HUES48 (cell line): Measurements from ENCODE around the gene SCRN2.

Experiments used
- H3K27ac ChIP-seq: one replicate; pipeline ENCODE4 v1.7.0; 2013; ENCODE audit warnings: low read depth, low read length, inconsistent platforms
- H3K27me3 ChIP-seq: 2 replicates; pipeline ENCODE4 v1.6.1; 2013; ENCODE audit warnings: mild to moderate bottlenecking, low read length; ENCODE audit not compliant: control insufficient read depth, insufficient read depth
- H3K36me3 ChIP-seq: 2 replicates; pipeline ENCODE4 v1.6.1; 2013; ENCODE audit warnings: low read length; ENCODE audit not compliant: control insufficient read depth, insufficient read depth
- H3K4me1 ChIP-seq: 2 replicates; pipeline ENCODE4 v1.6.1; 2013; ENCODE audit warnings: mild to moderate bottlenecking, low read length; ENCODE audit not compliant: control insufficient read depth, insufficient read depth
- H3K4me3 ChIP-seq: 2 replicates; pipeline ENCODE4 v1.5.1; 2013; ENCODE audit warnings: mild to moderate bottlenecking, low read depth, low read length
- H3K9ac ChIP-seq: 2 replicates; pipeline ENCODE4 v1.6.1; 2013; ENCODE audit warnings: mild to moderate bottlenecking, low read depth, low read length, moderate library complexity
- H3K9me3 ChIP-seq: 2 replicates; pipeline ENCODE4 v1.6.1; 2013; ENCODE audit warnings: low read length; ENCODE audit not compliant: control insufficient read depth, insufficient read depth

The SCRN2 gene

DNA sequence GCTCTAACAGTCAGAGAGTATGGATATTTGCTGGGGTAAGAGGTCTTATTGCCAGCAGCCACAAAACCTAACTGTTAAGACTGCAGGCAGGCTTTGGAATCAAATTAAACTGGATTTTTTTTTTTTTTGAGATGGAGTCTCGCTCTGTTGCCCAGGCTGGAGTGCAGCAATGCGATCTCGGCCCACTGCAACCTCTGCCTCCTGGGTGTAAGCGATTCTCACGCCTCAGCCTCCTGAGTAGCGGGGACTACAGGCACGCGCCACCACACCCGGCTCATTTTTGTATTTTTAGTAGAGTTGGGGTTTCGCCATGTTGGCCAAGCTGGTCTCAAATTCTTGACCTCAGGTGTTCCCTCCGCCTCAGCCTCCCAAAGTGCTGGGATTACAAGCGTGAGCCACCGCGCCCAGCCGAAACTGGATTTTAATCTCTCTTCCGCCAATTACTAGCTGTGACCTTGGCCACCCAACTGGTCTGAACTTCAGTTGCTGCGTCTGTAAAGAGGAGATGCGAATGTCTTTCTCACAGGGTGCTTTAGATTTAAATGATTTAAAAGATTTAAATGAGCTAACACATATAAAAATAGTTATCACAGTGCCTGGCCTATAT, 10.6 kb downstream of the SCRN2 start:
- peak overlapping the region; percentile 67; the same call in 1 of the 2 replicates for H3K9ac ChIP-seq
- peaks cover 28% of the 10 kb centered on the region for H3K36me3 ChIP-seq
- peak overlapping the region; percentile 84 for H3K27ac ChIP-seq
- H3K4me3 ChIP-seq = peak overlapping the region; percentile 96
- 0 out of 2 replicates have a peak, but pooled peaks cover 5% of the 10 kb centered on the region for H3K4me1 ChIP-seq
- no peaks in the 10 kb centered on the region for H3K27me3 ChIP-seq
- H3K9me3 ChIP-seq = no peaks in the 10 kb centered on the region

DNA sequence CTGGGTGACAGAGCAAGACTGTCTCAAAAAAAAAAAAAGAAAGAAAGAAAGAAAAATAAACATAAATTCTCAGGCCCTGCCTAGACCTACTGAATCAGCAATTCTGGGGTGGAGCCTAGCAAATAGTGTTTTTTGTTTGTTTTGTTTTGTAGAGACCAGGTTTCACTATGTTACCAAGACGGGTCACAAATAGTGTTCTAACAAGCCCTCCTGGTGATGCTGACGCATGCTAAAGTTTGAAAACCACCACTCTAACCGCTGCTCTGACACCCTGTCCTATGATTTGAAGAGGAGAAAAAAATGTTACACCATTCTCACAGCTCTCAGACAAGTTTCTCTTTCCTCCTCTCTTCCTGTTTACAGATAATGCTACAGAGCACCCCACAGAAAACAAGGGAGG, 11.2 kb downstream of the SCRN2 start:
- Histone ChIP-seq H3K9ac (no peak overlapping the region), H3K36me3 (peaks cover 31% of the 10 kb centered on the region), H3K4me1 (0 out of 2 replicates have a peak, but pooled peaks cover 5% of the 10 kb centered on the region), H3K4me3 (no peak overlapping the region), H3K27me3 (no peaks in the 10 kb centered on the region), H3K9me3 (no peaks in the 10 kb centered on the region), H3K27ac (no peak overlapping the region)

DNA sequence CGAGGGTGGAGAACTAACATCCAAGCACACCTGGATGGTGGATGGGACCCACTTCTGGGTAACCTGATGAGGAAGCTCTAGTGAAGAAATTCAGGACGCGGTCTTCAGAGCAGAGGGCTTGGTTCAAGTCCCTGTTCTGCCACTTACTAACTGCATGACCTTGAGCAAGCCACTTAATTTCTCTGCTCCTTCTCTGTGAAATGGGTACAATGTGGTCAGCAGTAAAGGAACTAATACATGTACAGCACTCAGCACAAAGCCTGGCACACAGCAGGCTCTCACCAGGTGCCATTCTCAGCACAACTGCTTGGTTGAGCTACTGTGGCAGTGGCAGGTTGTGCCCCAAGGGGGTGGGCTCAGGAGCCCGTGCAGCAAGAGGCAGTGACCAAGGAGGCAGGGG, 17.6 kb downstream of the SCRN2 start:
- Histone ChIP-seq H3K27ac (no peak overlapping the region), H3K4me3 (no peak overlapping the region), H3K4me1 (peaks cover 7% of the 10 kb centered on the region), H3K9me3 (no peaks in the 10 kb centered on the region), H3K36me3 (peaks cover 39% of the 10 kb centered on the region), H3K27me3 (no peaks in the 10 kb centered on the region), H3K9ac (no peak overlapping the region)

DNA sequence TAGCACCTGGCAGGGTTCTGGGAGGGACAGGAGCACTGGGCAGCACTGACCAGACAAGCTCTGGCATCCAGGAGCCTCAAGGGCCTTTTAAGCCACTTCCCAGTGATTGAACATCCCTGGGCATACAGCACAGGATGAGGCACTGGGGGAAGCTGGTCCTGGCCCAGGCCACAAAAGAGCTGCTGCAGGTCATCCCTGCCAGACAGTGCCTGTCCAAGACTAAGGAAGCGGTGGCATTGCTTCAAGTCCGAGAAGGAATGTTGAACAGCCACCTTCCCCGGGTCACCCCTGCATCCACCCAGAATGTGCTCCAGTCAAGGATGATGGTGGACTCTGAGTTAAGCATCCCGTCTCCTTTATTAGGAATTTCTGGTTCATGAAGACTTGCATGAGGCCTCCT, 18.3 kb downstream of the SCRN2 start:
- peak overlapping the region; percentile 7 for H3K27ac ChIP-seq
- H3K36me3 ChIP-seq = peaks cover 33% of the 10 kb centered on the region
- no peak overlapping the region for H3K4me3 ChIP-seq
- peaks cover 7% of the 10 kb centered on the region for H3K4me1 ChIP-seq
- no peaks in the 10 kb centered on the region for H3K27me3 ChIP-seq
- H3K9ac ChIP-seq = no peak overlapping the region
- no peaks in the 10 kb centered on the region for H3K9me3 ChIP-seq

DNA sequence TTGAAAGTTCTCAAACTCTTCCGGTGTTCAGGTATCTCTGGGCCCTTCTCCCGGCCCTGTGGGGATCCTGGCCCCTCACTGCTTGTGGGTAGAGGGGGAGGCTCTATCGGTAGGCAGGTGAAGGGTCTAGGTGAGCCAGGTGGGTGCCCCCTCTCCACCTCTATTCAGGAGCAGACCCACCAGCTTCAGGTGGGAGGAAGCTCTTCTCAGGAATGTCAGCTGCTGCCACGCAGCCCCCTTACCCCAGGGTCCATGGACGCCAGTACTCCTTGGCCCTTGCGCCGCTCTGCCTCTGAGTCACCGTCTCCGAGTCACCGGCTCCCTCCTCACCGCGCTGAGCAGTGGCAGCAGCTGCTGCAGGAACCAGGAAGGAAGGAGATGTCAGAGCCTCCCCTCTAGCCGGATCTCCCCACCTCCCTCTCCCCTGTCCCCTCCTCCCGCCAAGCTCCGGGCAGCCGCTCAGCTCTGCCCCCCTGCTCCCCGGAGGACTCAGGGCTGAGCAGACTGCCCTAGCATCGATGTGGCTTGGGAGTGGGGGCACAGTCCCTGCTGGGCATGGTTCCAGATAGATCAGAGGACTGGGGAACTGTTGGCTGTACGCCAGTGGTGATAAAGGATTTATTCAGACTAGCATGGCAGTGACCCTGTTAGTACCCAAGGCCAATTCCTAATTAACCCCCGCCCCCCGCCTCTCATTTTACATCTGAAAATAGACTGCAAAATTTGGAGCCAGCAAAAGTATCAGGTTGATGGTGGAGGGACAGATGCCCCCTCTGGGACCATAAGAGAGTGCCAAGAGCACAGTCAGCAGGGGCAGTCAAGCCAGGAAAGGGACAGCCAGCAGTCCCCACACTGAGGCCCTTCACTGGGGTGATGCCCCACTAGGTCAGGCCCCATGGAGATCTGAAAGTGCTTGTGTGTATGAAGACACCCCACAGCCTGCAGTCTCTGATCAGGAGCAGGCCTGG, 19.4 kb downstream of the SCRN2 start, which contains the start of gene OSBPL7:
Gene OSBPL7, minus strand, starts transcription at position 371 of the 968 bp plus-strand sequence. CDS start 1,516 bp downstream, outside the sequence.
- peak within 1 kb of the TSS; percentile 36; the same call in 1 of the 2 replicates for H3K9ac ChIP-seq
- peaks cover 27% of the 10 kb centered on the region for H3K36me3 ChIP-seq
- H3K9me3 ChIP-seq = no peaks in the 10 kb centered on the region
- peak within 1 kb of the TSS; percentile 93 for H3K4me3 ChIP-seq
- no peaks in the 10 kb centered on the region for H3K27me3 ChIP-seq
- peak within 1 kb of the TSS; percentile 59 for H3K27ac ChIP-seq
- peaks cover 7% of the 10 kb centered on the region for H3K4me1 ChIP-seq

DNA sequence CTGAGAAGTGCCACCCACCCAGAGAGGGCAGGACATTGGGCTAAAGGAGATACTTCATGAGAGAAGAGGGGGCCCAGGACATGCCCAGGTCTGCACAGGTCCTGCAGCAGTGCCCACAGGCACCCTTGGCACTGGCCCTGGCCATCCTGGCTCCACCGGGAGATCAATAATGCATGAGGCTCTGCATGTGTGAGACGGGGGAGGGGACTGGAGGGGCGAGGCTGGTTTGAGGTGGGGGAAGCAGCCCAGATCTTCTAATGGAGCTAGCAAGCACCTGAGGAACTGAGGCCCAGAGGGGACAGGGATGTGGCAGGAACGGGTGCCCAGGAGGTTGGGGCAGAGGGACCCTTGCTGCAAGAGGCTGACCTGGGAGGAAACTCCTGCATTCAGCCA, 20.0 kb downstream of the SCRN2 start:
- Histone ChIP-seq H3K36me3 (peaks cover 24% of the 10 kb centered on the region), H3K27ac (peak overlapping the region; percentile 59), H3K27me3 (no peaks in the 10 kb centered on the region), H3K4me3 (peak overlapping the region; percentile 93), H3K4me1 (peaks cover 7% of the 10 kb centered on the region), H3K9ac (peak overlapping the region; percentile 36; the same call in 1 of the 2 replicates), H3K9me3 (no peaks in the 10 kb centered on the region)

DNA sequence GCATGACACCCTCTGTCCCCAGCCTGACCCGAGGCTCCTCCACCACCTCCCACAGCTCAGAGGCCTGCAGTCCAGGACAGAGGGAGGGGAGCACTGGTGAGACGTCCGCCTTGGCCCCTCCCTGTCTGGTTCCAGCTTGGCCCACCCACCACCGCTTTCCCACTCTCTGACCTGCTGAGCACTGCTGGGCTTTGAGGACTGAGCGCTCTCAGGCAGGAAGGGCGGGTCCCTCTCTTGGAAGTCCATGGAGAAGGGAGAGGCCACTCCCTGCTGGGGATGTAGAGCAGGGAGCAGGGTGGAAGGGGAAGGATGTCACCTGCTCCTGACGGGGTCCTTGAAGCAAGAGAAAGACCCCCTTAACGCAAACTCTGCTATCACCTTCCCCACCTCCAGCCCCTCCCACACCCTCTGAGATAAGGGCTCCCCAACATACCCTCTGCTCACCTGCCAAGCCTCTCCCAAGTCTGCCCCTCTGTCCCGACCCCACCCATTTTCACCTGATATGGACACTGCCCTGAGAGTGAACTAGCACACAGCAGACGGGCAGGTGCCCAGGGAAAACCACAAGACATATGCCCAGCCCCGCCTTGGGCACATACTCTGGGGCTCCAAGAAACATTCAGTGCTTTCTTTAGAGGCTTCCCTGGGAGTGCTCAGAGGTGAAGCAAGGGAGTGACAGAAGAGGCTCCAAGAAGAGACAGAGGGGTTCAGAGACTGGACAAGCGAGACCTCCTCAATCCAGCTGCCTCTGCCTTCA, 20.9 kb downstream of the SCRN2 start:
- no peak overlapping the region for H3K27ac ChIP-seq
- H3K9ac ChIP-seq = no peak overlapping the region
- 0 out of 2 replicates have a peak overlapping the region, but pooled peaks have one; percentile 93 for H3K4me3 ChIP-seq

DNA sequence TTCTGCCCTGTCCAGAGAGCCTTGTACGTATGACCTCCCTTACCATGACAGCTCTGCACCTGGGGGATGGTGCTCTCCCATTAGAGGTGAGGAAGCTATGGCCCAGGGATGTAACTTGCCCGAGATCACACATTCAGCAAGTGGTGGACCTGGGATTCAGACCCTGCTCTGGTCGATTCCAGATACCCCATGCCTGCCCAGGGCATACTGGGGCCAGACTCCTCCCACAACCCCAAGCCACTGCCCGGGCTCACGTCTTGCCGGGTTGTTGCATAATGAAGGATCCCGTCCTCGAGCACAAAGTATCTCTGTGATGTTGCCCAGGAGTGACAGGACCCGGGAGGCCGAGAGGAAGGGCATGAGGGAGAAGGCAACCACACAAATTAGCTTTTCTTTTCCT, 21.6 kb downstream of the SCRN2 start:
- Histone ChIP-seq H3K9me3 (no peaks in the 10 kb centered on the region), H3K9ac (no peak overlapping the region), H3K4me1 (peaks cover 7% of the 10 kb centered on the region), H3K27ac (no peak overlapping the region), H3K36me3 (peaks cover 15% of the 10 kb centered on the region), H3K27me3 (no peaks in the 10 kb centered on the region), H3K4me3 (no peak overlapping the region)

More for the DNA sequence above, 20.9 kb downstream of the SCRN2 start:
- no peaks in the 10 kb centered on the region for H3K9me3 ChIP-seq
- H3K4me1 ChIP-seq = peaks cover 7% of the 10 kb centered on the region
- no peaks in the 10 kb centered on the region for H3K27me3 ChIP-seq
- peaks cover 18% of the 10 kb centered on the region for H3K36me3 ChIP-seq

DNA sequence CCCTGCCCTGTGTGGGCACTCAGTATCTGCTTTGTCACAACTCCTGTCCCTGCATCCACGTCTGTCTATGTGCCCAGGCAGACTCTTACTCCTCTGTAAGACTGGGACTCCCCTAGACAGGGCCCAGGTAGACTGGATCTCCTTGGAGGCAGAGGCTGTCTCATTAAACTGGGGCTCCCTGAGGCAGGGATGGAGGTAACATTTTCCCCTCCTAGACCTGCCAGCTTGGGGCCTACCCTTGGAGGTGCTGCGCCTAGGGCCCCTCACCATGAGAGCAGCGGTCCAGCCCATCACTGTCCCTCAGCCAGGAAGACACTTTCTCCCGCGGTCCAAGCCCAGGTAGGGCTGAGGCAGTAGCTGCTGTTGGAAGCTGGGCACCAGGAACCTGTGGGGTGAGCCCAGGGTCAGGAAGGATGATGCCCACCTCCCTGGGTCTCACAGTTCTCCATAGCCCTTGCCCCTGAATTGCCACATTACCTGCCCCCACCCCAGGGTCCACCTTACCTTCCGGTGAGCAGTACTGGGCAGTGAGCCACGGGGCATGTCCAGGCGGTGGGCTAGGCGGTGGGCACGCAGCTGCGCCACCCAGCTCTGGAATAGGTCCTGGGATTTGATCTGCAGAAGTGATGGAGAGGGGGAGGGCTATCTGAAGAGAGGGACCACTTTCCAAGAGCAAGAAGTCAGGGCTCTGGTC, 22.9 kb downstream of the SCRN2 start:
- Histone ChIP-seq H3K27me3 (no peaks in the 10 kb centered on the region), H3K4me3 (no peak overlapping the region), H3K9ac (no peak overlapping the region), H3K9me3 (no peaks in the 10 kb centered on the region), H3K4me1 (peaks cover 7% of the 10 kb centered on the region), H3K36me3 (peaks cover 5% of the 10 kb centered on the region; the same call in 1 of the 2 replicates), H3K27ac (no peak overlapping the region)

DNA sequence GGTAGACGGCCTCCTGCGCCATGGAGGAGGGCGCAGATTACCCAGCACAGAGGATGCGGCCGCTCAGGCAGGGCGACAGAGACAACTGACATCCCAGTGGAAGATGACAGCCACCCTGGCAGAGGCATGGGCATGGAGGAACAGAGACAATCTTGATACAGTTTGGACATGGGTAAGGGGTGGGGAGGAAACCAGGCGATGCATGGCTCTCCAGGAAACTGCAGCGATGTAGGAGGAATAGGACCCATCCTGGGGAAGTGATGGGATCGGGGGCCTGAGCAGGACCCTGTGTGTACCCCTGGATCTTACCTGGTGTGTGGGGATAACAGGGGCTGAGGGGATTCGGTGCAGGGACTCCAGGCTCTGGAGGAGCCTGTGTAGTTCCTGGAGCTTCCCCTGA, 24.1 kb downstream of the SCRN2 start:
- Histone ChIP-seq H3K4me3 (no peak overlapping the region), H3K4me1 (peaks cover 2% of the 10 kb centered on the region), H3K9me3 (no peaks in the 10 kb centered on the region), H3K36me3 (peaks cover 5% of the 10 kb centered on the region; the same call in 1 of the 2 replicates), H3K27ac (no peak overlapping the region), H3K27me3 (no peaks in the 10 kb centered on the region), H3K9ac (no peak overlapping the region)
